Measurements from ENCODE around the gene IL19. TPM values are rescaled to one million over a fixed set of nuclear protein-coding genes. Genes with fewer than 3 reads are reported as not detected.

Gene IL19
- total and polyA plus RNA-seq, 2 donors from 2014 or later: 0.41 to 3.6 TPM

DNA sequence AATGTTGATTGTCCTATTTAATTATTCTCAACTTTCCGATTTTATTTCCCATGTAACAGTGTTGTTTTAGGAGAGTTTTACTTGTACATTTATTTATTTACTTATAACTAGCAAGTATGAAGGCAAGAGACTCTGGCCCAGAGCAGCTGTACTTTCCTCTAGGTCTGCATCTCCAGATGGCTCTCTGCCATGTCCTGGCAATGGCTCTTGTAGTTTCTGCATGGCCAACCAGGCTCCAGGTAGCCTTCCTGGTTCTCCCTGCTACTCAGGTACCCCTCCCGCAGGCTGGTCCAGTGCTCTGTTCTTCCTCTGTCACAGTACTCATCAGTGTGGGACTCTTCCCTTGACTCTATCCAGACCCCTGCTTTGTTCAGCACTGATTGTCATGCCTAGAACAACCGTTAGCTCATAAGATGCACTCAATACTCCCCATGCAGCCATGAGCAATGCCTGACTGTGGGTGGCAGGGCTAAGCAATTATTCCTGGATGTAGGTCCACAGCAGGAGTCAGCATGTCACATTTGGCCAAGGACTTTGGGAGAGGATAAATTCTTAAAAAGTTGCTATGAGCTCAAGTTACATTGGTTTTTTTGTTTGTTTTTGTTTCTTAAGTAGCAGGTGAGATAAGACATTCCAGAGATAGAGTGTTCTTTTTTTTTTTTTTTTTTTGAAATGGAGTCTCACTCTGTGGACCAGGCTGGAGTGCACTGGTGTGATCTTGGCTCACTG, 84.0 kb downstream of the IL19 start:
- Histone ChIP-seq H3K27ac (ENCODE audit: low read depth in 2 of 2, low read length in 2 of 2) (no peak overlapping the region), H3K36me3 (ENCODE audit: control insufficient read depth in 2 of 3, insufficient read depth in 3 of 3, low read length in 3 of 3) (no peaks in the 10 kb centered on the region), H3K9ac (ENCODE audit: low read length in 3 of 3) (no peak overlapping the region), H3K27me3 (ENCODE audit: control insufficient read depth, insufficient read depth, low read length) (no peaks in the 10 kb centered on the region), H3K4me1 (ENCODE audit: control insufficient read depth in 2 of 3, insufficient read depth in 2 of 3, low read depth in 1 of 3, low read length in 3 of 3) (no peaks in the 10 kb centered on the region), H3K4me3 (ENCODE audit: low read length in 3 of 3) (no peak overlapping the region), H3K9me3 (ENCODE audit: control insufficient read depth in 2 of 3, insufficient read depth in 1 of 3, low read length in 3 of 3) (no peaks in the 10 kb centered on the region)
- TF ChIP-seq, protein P1, sequence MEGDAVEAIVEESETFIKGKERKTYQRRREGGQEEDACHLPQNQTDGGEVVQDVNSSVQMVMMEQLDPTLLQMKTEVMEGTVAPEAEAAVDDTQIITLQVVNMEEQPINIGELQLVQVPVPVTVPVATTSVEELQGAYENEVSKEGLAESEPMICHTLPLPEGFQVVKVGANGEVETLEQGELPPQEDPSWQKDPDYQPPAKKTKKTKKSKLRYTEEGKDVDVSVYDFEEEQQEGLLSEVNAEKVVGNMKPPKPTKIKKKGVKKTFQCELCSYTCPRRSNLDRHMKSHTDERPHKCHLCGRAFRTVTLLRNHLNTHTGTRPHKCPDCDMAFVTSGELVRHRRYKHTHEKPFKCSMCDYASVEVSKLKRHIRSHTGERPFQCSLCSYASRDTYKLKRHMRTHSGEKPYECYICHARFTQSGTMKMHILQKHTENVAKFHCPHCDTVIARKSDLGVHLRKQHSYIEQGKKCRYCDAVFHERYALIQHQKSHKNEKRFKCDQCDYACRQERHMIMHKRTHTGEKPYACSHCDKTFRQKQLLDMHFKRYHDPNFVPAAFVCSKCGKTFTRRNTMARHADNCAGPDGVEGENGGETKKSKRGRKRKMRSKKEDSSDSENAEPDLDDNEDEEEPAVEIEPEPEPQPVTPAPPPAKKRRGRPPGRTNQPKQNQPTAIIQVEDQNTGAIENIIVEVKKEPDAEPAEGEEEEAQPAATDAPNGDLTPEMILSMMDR (IDR thresholded peaks at IDR 0.05; ENCODE audit: borderline replicate concordance, extremely low read depth, insufficient read depth): no peak
- intact Hi-C loops (cut with DNase I): no loop called here
- FAIRE-seq: no peak
- DNase-seq: no peak

DNA sequence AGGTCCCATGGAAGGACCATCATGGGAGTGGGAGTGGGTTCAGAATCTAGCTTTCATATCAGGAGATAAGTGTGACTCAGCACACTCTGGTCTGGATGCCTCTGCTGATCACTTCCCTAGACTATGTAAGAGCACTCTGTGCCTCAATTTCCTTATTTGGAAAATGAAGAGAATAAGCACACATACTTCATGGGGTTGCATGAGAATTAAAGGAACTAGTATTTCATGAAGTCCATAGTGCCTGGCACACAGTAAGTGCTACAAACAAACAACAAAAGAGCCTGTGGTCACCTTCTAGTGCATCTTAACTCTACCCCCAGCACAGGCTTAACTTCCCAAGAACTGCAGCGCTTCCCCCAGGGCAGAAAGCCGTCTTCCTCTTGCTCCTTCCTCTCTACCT, 85.3 kb downstream of the IL19 start:
- Histone ChIP-seq H3K27me3 (ENCODE audit: control insufficient read depth, insufficient read depth, low read length) (no peaks in the 10 kb centered on the region), H3K27ac (ENCODE audit: low read depth in 2 of 2, low read length in 2 of 2) (no peak overlapping the region), H3K9ac (ENCODE audit: low read length in 3 of 3) (no peak overlapping the region), H3K4me1 (ENCODE audit: control insufficient read depth in 2 of 3, insufficient read depth in 2 of 3, low read depth in 1 of 3, low read length in 3 of 3) (no peaks in the 10 kb centered on the region), H3K4me3 (ENCODE audit: low read length in 3 of 3) (no peak overlapping the region), H3K9me3 (ENCODE audit: control insufficient read depth in 2 of 3, insufficient read depth in 1 of 3, low read length in 3 of 3) (no peaks in the 10 kb centered on the region), H3K36me3 (ENCODE audit: control insufficient read depth in 2 of 3, insufficient read depth in 3 of 3, low read length in 3 of 3) (no peaks in the 10 kb centered on the region)
- DNase-seq: no peak
- TF ChIP-seq, protein P1 (IDR thresholded peaks at IDR 0.05; ENCODE audit: borderline replicate concordance, extremely low read depth, insufficient read depth): no peak
- FAIRE-seq: no peak
- intact Hi-C loops (cut with DNase I): no loop called here

DNA sequence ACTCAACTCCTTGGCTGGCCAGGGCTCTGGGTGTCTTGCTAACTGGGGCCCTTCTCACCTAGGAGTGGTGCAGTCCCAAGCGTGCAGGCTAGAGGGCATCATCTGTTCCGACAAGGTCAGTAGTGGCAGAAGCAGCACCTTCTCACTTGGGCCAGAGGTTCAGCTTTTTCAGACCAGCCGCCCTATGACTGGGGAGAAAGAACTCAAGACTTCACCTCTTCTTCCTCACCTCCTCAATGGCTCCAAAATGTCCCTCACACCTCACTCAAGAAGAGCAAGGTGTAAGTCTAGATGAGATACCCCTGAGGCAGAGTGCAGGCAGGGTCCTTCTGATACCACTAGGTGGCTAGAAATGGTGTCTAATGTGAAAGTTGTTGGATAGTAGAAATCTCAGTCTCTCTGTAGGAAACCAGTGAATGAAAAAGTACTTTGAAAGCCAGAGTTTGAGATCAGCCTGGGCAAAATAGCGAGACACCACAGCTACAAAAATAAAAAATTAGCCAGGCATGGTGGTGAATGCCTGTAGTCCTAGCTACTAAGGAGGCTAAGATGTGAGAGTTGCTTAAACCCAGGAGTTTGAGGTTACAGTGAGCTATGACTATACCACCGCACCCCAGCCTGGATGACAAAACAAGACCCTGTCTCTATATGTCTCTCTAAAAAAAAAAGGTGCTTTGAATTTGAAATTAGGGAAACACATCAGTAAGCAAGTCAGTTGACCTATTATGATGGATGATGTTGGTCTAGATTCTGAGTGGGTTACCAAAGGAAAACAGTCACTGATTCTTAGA, 86.3 kb downstream of the IL19 start:
- no peak overlapping the region for H3K4me3 ChIP-seq (ENCODE audit: low read length in 3 of 3)
- no peaks in the 10 kb centered on the region for H3K9me3 ChIP-seq (ENCODE audit: control insufficient read depth in 2 of 3, insufficient read depth in 1 of 3, low read length in 3 of 3)
- no peak for FAIRE-seq
- H3K9ac ChIP-seq (ENCODE audit: low read length in 3 of 3): no peak overlapping the region
- TF ChIP-seq, protein P1 (IDR thresholded peaks at IDR 0.05; ENCODE audit: borderline replicate concordance, extremely low read depth, insufficient read depth): no peak
- H3K36me3 ChIP-seq (ENCODE audit: control insufficient read depth in 2 of 3, insufficient read depth in 3 of 3, low read length in 3 of 3): no peaks in the 10 kb centered on the region
- H3K4me1 ChIP-seq (ENCODE audit: control insufficient read depth in 2 of 3, insufficient read depth in 2 of 3, low read depth in 1 of 3, low read length in 3 of 3): no peaks in the 10 kb centered on the region
- no peak for DNase-seq
- intact Hi-C loops (cut with DNase I): no loop called here
- no peak overlapping the region for H3K27ac ChIP-seq (ENCODE audit: low read depth in 2 of 2, low read length in 2 of 2)
- no peaks in the 10 kb centered on the region for H3K27me3 ChIP-seq (ENCODE audit: control insufficient read depth, insufficient read depth, low read length)
